ENCODE results near the gene PNP.
A peak's percentile ranks its signal among the peaks of the same experiment; 100 is the strongest.

DNA sequence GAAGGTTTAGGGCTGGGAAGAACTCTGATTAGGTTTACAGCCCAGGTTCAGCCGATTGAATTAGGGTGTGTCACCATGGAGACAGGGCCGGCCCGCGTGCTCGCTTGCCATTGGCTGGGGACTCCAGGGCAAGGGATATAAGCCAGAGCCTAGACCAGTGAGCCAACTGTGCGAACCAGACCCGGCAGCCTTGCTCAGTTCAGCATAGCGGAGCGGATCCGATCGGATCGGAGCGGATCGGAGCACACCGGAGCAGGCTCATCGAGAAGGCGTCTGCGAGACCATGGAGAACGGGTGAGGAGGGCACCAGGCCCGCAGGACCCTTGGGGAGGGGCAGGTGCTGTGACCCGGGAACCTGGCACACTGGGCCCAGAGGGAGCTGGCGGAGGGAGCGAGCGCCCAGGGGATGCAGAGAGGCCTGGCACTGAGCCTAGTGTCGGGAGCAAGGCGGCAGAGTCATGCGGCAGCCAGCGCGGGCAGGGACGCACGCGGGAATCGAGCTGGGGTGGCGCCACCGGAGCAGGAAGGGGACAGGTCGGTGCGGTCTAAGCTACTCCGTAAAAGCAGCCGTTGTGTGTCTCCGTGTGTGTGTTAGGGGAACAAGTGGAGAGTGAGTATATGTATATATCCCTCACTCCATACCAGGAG, at the start of gene PNP:
- TF ChIP-seq, protein P1, sequence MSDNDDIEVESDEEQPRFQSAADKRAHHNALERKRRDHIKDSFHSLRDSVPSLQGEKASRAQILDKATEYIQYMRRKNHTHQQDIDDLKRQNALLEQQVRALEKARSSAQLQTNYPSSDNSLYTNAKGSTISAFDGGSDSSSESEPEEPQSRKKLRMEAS (IDR thresholded peaks at IDR 0.05; ENCODE audit: insufficient read depth, insufficient read length), result no peak
- peak; percentile 100 for TF ChIP-seq POLR2AphosphoS5 (IDR thresholded peaks at IDR 0.05; ENCODE audit: insufficient read depth, low read depth, low read length)
- TF ChIP-seq POLR2A (IDR thresholded peaks at IDR 0.05; ENCODE audit: low read depth, low read length), result peak; percentile 99
- TF ChIP-seq CTCF (IDR thresholded peaks at IDR 0.05; ENCODE audit: extremely low read depth in 1 of 2, insufficient read depth in 1 of 2, low read depth in 1 of 2, low read length in 2 of 2), result no peak
- TF ChIP-seq EZH2 (IDR thresholded peaks at IDR 0.05; ENCODE audit: borderline replicate concordance, low read depth, low read length, severe bottlenecking), result no peak
- no peak for TF ChIP-seq FOS (IDR thresholded peaks at IDR 0.05; ENCODE audit: borderline replicate concordance, insufficient read depth, low read length)
- no peak for TF ChIP-seq MYC (IDR thresholded peaks at IDR 0.05; ENCODE audit: low read depth, low read length)
- TF ChIP-seq JUN (IDR thresholded peaks at IDR 0.05; ENCODE audit: borderline replicate concordance, insufficient read depth, insufficient read length, low read depth), result no peak
